Effector memory CD8-positive, alpha-beta T cell (primary cell): ENCODE measurements around the gene IVNS1ABP.
"Not testable (repeated sequence)": the region's sequence is repeated elsewhere in the genome, so short reads cannot be mapped to it uniquely, and the experiment has no call there.

Experiments used
- ATAC-seq: fragments of 150-1000 bp; cut with Tn5 transposase; replicated peaks from 2 replicates; pipeline ENCODE4 v1.10.0; 2021; ENCODE audit warnings: mild to moderate bottlenecking, moderate library complexity
- DNase-seq, 3 experiments: peaks; one replicate each; pipeline ENCODE4 v3.0.0; 2021
- H3K27ac Mint-ChIP-seq, 2 donors: one replicate each; pipeline ENCODE4 v1.8.0; 2022; ENCODE audit warnings: mild to moderate bottlenecking in 2 of 2, mixed read lengths in 2 of 2, moderate library complexity in 2 of 2
- H3K27me3 Mint-ChIP-seq, 2 donors: one replicate each; pipeline ENCODE4 v1.8.0; 2022; ENCODE audit warnings: mixed read lengths in 2 of 2
- H3K36me3 Mint-ChIP-seq: one replicate; pipeline ENCODE4 v1.8.0; 2022; ENCODE audit warnings: mild to moderate bottlenecking, moderate library complexity, mixed read lengths; ENCODE audit not compliant: insufficient read depth
- H3K4me1 Mint-ChIP-seq, 2 donors: one replicate each; pipeline ENCODE4 v1.8.0; 2022; ENCODE audit warnings: low read depth in 2 of 2, mixed read lengths in 2 of 2
- H3K4me3 Mint-ChIP-seq, 2 donors: one replicate each; pipeline ENCODE4 v1.8.0; 2022; ENCODE audit warnings: mild to moderate bottlenecking in 2 of 2, mixed read lengths in 2 of 2, moderate library complexity in 2 of 2
- H3K9me3 Mint-ChIP-seq, 2 donors: one replicate each; pipeline ENCODE4 v1.8.0; 2022; ENCODE audit warnings: mixed read lengths in 2 of 2

Gene IVNS1ABP

DNA sequence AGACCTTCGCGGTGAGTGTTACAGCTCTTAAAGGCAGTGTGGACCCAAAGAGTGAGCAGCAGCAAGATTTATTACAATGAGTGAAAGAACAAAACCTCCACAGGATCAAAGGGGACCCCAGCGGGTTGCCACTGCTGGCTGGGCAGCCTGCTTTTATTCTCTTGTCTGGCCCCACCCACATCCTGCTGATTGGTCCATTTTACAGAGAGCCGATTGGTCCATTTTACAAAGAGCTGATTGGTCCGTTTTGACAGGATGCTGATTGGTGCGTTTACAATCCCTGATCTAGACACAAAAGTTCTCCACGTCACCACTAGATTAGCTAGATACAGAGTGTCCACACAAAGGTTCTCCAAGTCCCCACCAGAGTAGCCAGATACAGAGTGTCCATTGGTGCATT, 4.1 kb upstream of the IVNS1ABP start:
- ATAC-seq, H3K27me3 Mint-ChIP-seq, H3K4me3 Mint-ChIP-seq, H3K27ac Mint-ChIP-seq, DNase-seq, H3K9me3 Mint-ChIP-seq: not testable (repeated sequence)
- H3K36me3 Mint-ChIP-seq = peaks cover 19% of the 10 kb centered on the region
- peaks cover 9 to 11% of the 10 kb centered on the region in 2 donors for H3K4me1 Mint-ChIP-seq

DNA sequence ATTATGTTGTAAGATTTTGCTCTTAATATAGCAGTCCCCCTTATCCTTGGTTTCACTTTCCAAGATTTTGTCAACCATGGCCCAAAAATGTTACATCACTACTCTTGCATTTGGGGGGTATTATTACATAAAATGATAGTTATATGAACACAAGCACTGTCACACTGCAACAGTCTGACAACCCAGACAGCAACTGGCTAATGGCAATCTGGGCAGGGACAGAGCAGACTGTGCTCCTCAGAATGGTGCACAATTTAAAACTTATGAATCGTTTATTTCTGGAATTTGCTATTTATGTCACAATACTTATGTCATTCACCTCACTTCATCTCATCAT, 2.1 kb upstream of the IVNS1ABP start:
- H3K4me3 Mint-ChIP-seq = no peak overlapping the region
- no peaks in the 10 kb centered on the region for H3K9me3 Mint-ChIP-seq
- no peaks in the 10 kb centered on the region for H3K27me3 Mint-ChIP-seq
- H3K27ac Mint-ChIP-seq = peak overlapping the region in 1 of 2 donors; percentile 9
- peaks cover 26% of the 10 kb centered on the region for H3K36me3 Mint-ChIP-seq
- ATAC-seq = no peak
- peaks cover 20 to 31% of the 10 kb centered on the region in 2 donors for H3K4me1 Mint-ChIP-seq
- no peak for DNase-seq

DNA sequence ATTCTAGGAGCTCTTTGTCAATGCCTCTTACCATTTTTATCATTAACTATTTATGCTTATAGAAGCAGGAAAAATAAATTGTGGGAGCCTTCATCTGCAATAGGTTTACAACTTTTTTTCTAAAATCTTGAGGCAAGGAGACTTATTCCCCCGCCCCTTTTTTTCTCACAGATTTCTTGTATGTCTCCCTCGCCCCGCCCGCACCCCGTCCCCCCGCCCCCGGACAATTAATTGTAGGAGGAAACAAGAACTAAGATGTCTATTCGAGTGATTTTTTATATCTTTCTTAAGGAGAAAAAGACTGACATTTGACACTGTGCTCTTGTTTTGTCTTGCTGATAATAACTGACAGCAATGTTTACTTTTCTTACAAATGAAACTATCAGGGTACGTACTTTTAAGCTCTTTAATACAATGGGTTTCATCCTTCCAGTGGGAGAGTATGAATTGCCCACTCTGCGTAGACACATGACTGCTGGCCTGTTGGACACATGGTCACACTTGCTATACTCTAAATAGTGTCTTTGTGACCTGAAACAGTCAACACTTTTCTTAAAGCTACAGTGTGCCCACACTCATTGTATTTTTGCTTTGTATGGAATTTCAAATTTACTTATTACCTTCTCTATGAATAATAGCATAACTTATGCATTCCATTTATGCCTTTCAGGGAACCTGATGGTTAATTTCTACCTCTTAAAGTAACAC, 1.5 kb upstream of the IVNS1ABP start:
- Mint-ChIP-seq H3K27me3 (no peaks in the 10 kb centered on the region), H3K27ac (peak overlapping the region; percentile 98), H3K4me1 (peaks cover 23 to 36% of the 10 kb centered on the region in 2 donors), H3K4me3 (peak overlapping the region; percentile 86 to 89), H3K36me3 (peaks cover 28% of the 10 kb centered on the region), H3K9me3 (no peaks in the 10 kb centered on the region)
- no peak for DNase-seq
- no peak for ATAC-seq

DNA sequence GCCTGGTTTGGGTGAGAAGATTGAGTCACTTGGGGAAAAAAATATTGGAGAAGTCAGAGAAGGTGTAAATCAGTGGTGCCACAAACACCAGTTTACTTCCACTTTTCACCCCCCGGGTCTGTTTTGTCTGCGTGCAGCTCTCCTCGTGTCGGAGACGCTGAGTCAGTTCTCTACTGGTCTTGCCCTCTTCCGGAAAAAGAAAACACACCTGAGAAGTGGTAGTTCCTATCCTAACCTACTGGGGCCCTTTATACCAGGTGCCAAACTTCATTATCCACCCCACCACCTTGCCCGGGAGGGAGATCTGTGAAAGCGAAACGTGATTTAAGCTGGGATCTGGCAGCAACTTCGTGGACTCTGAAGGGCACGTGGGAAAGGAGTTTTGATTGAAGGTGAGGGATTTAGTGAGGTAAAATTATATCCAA, 855 bp upstream of the IVNS1ABP start:
- no peaks in the 10 kb centered on the region for H3K9me3 Mint-ChIP-seq
- H3K4me1 Mint-ChIP-seq = peaks cover 27 to 43% of the 10 kb centered on the region in 2 donors
- H3K27ac Mint-ChIP-seq = peak overlapping the region; percentile 98
- DNase-seq = peak; percentile 67 to 72 (median 68)
- H3K27me3 Mint-ChIP-seq = no peaks in the 10 kb centered on the region
- peak overlapping the region; percentile 86 to 89 for H3K4me3 Mint-ChIP-seq
- peak; percentile 52 for ATAC-seq
- H3K36me3 Mint-ChIP-seq = peaks cover 34% of the 10 kb centered on the region

DNA sequence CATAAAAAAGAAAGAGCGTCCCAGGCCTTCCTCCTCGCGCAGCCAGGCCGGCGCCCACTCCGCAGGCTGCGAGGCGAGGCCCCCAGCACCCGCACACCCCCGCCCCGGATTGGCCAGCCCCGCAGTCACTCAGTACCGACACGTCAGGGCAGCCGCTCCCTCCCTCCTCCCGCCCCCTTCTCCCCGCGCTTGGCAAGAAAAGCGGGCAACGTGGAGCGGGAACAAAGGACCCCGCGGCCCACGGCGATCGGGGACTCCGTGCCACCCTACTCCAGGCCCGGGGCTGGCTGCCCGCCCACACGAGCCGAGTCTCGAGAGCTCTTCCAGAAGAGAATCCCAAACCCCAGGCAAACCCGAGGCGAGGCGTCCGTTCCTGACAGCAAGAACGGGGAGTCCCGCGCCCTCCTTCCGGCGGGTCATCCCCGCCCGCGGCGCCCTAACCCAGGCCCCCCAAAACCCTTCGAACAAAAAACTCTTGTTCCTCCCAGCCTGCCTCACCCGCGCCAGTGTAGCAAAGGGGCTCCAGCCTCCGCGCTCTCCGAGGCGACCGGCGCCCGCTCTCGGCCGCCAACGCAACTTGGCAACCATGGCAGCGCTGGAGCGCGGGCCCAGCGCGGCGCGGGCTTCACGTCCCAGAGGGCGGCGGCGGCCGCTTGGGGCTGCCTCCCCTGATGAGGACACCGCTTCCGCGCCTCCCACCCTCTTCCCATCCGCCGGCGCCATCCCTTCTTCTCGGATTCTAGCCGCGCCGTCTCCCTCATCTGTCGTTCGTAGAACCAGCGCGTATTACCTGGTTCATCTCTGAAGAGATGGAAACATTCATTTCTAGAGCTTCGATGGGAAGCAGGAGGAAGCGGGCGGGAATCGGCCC, 645 bp downstream of the IVNS1ABP start:
- Mint-ChIP-seq H3K27ac (peak overlapping the region; percentile 98), H3K9me3 (no peaks in the 10 kb centered on the region), H3K36me3 (peaks cover 46% of the 10 kb centered on the region), H3K4me3 (peak overlapping the region; percentile 86 to 89), H3K27me3 (no peaks in the 10 kb centered on the region), H3K4me1 (peaks cover 36 to 57% of the 10 kb centered on the region in 2 donors)
- ATAC-seq = peak; percentile 39
- DNase-seq = peak; percentile 80 to 85 (median 82)

DNA sequence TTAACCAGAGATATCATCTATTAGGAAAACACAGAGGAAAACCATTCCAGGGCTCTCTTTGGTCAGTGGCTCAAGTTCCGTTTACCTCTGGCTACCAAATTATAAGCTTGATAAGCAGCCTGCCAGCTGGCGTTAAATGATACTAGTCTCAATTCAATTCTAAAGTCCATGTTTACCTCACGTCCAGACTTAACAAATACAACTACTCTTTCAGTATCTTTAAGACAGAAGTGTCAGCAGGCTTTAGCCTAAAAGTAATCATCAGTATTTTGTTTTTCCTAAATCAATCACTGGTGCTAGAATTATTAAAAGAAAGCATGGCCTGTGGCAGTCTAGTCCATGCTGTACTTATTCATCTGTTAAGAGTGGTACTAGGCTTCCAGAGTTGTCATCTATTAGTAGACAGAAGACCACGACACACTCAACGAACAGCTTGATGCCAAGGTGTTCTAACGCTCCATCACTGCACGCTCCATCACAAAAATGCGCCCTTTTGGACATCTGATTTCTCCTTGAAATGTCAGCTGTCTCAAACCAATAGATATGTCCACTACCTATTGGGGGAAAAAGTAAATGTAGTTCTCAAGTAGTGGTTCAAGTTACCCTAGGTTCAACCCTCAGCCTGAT, 1.5 kb downstream of the IVNS1ABP start:
- H3K4me1 Mint-ChIP-seq = peaks cover 38 to 61% of the 10 kb centered on the region in 2 donors
- peaks cover 55% of the 10 kb centered on the region for H3K36me3 Mint-ChIP-seq
- H3K27ac Mint-ChIP-seq = peak overlapping the region; percentile 98
- peak overlapping the region; percentile 86 to 89 for H3K4me3 Mint-ChIP-seq
- ATAC-seq (no peak), DNase-seq (no peak)
- H3K27me3 Mint-ChIP-seq = no peaks in the 10 kb centered on the region
- no peaks in the 10 kb centered on the region for H3K9me3 Mint-ChIP-seq

DNA sequence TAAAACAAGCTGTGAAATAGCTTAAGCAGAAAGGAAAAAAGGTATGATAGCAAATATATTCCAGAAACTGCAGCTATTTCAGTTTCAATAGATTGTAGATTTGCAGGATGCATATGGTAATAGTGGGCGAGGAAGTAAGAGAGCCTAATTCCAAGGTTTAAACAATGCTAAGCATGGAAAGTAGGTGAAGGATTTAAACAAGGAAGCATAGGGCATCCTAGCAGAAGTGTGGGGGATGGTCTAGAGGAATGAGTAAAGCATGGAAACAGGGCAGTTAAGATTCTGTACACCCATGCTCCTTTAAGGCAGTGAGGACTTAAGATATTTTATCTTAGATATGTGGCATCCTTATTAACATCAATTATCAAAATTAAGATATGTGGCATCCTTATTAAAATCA, 2.6 kb downstream of the IVNS1ABP start:
- DNase-seq (no peak), ATAC-seq (no peak)
- Mint-ChIP-seq H3K27ac (no peak overlapping the region), H3K4me3 (peak overlapping the region; percentile 86 to 89), H3K36me3 (peaks cover 66% of the 10 kb centered on the region), H3K9me3 (no peaks in the 10 kb centered on the region), H3K4me1 (peaks cover 38 to 61% of the 10 kb centered on the region in 2 donors), H3K27me3 (no peaks in the 10 kb centered on the region)

DNA sequence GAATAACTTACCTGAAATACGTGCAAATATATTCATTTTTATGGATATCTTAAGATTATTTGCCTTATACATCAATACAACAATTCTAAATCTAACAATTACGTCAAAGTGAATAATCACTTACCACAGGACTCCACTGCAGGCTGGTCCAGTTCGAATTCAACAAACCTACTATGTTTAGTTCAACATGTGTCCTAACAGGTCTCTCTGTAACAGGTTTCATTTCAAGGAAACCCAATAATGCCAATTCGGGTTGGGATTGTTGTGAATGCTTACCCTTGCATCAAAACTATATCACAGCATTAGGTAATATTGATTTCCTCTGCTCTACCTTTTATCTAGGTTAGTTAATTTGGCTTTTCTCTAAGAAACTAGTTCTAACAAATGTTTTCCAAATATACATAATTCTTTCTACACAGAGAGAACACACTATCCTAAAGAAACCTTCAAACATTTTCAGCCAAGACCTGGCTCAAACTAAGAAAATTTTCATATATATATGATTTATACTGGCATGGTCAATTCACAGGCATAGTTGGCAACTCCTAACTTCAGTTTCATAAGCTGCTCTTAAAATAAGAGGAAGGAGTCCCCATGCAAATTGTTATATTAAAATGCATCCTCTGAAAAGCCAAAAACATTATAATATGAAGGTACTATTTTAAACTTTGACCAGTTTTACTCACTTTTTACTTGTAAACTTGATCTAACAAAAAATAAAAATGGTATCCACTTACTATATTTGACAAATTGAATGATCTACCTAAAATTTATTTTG, 4.5 kb downstream of the IVNS1ABP start:
- H3K4me1 Mint-ChIP-seq = peaks cover 32 to 53% of the 10 kb centered on the region in 2 donors
- no peaks in the 10 kb centered on the region for H3K9me3 Mint-ChIP-seq
- DNase-seq (no peak), ATAC-seq (no peak)
- peak overlapping the region in 1 of 2 donors; percentile 33 for H3K27ac Mint-ChIP-seq
- no peaks in the 10 kb centered on the region for H3K27me3 Mint-ChIP-seq
- H3K36me3 Mint-ChIP-seq = peaks cover 81% of the 10 kb centered on the region
- H3K4me3 Mint-ChIP-seq = peak overlapping the region; percentile 86 to 89

DNA sequence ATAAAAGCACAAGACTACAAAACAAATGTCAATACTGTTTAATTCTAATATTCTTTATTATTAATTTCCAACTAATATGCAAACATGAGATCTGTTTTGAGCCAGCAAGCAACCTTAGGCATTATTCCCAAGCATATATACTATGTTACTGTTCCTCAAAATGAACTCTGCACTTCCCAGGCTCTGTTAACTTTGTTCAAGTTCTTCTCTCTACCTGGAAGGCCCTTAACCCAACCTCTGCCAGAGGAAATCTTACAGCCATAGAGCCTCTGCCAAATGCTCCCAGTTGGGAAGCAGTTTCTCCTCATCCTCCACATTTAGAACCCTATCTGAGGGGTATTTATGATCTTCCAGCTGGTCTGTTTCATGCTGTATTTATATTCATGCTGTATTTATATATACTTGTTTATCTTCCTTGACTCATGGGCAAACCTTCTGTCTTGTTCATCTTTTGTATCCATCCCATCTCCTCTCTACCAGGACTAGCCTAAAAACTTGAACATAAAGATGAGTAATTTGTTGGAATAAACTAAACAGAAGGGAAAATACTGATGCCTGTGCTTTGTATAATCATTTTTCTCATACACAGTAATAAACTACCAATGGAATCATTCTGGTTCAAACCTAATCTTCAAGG, 5.3 kb downstream of the IVNS1ABP start:
- Mint-ChIP-seq H3K27me3 (no peaks in the 10 kb centered on the region), H3K4me3 (peak overlapping the region; percentile 59 to 86), H3K4me1 (peaks cover 29 to 51% of the 10 kb centered on the region in 2 donors), H3K27ac (no peak overlapping the region), H3K9me3 (no peaks in the 10 kb centered on the region), H3K36me3 (peaks cover 81% of the 10 kb centered on the region)
- DNase-seq = no peak
- no peak for ATAC-seq

DNA sequence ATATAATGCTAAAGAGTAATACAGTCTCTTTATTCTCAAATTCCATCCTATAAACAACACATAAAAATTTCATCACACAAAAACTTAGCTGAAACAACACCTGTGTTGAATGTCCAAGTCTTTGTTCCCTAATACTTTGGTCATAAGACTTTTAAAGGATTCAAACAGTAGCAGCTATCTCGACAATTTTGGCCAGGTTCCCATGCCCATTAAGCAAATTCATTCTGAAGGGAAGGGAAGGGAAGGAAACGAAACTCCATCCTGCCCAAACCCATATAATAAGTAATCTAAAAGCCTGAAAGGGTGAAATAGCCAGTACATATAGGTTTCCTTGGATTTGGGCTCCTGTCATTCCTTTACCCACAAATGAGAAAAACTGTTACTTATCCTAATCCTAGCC, 7.5 kb downstream of the IVNS1ABP start:
- H3K27me3 Mint-ChIP-seq = no peaks in the 10 kb centered on the region
- H3K4me1 Mint-ChIP-seq = peaks cover 27 to 41% of the 10 kb centered on the region in 2 donors
- no peak for ATAC-seq
- H3K27ac Mint-ChIP-seq = peak overlapping the region; percentile 35 to 49
- H3K4me3 Mint-ChIP-seq = no peak overlapping the region
- peaks cover 89% of the 10 kb centered on the region for H3K36me3 Mint-ChIP-seq
- no peaks in the 10 kb centered on the region for H3K9me3 Mint-ChIP-seq
- DNase-seq = no peak

DNA sequence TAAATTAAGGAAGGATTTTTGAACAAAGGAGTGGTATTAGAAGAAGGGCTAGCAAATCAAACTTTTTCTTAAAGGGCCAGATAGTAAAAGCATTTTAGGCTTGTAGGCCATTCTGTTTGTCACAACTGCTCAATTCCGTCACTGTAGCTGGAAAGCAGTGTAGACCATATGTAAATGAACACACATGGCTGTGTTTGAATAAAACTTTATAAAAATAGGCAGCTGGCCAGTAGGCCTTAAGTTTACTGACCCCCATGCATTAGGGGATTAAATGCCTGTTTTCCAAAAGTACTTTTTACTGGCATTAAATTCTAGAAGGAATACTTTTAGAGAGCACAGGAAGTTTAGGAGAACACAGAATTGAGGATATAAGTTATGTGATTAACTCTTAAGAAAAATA, 8.9 kb downstream of the IVNS1ABP start:
- Mint-ChIP-seq H3K4me1 (peaks cover 18 to 30% of the 10 kb centered on the region in 2 donors), H3K27ac (peak overlapping the region in 1 of 2 donors; percentile 2), H3K27me3 (no peaks in the 10 kb centered on the region), H3K36me3 (peaks cover 97% of the 10 kb centered on the region), H3K4me3 (no peak overlapping the region), H3K9me3 (no peaks in the 10 kb centered on the region)
- ATAC-seq = no peak
- no peak for DNase-seq

DNA sequence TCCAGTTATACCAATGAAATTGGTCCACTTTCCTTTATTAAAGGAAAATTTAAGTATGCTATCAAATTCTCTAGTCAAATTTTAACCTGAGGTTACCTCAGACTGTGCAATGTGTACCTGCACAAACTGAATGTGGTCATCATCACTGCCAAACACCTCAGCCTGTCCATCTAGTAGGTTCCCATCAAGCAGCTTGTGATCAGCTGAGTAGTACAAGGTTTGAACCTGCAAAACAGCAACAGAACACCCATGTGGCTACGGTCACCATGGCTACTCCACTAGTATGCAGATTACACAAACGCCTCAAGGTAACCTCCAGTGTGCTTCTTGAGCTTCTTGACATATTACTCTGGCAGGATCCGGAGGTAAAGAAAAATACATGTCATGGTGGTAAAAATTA, 11.6 kb downstream of the IVNS1ABP start:
- H3K4me3 Mint-ChIP-seq = no peak overlapping the region
- ATAC-seq = peak; percentile 16
- peak overlapping the region in 1 of 2 donors; percentile 51 for H3K27ac Mint-ChIP-seq

More for the DNA sequence above, 11.6 kb downstream of the IVNS1ABP start:
- H3K36me3 Mint-ChIP-seq = peaks cover 98% of the 10 kb centered on the region
- DNase-seq = no peak
- H3K4me1 Mint-ChIP-seq = peaks cover 7 to 9% of the 10 kb centered on the region in 2 donors
- no peaks in the 10 kb centered on the region for H3K9me3 Mint-ChIP-seq
- no peaks in the 10 kb centered on the region for H3K27me3 Mint-ChIP-seq
